ENCODE results near the gene ZNF367. TPM values are rescaled to one million over a fixed set of nuclear protein-coding genes. Genes with fewer than 3 reads are reported as not detected.

Gene ZNF367
- total and polyA plus RNA-seq, 2 donors (not counting 3 experiments of a cell fraction or from before 2014, with no cell fraction given) = 1.7 to 10.0 TPM

- POLR2A ChIA-PET = no interaction called here
- dilution Hi-C loops (cut with MboI; ENCODE audit: extremely low pct_ligation_motif_present, low sequenced_read_pairs) = no loop called here
- H3K9me1 ChIP-seq (replicated peaks; ENCODE audit: control insufficient read depth, extremely low read depth, insufficient read depth, low read length) = no peaks in the 10 kb centered on the region
Observed at GRCh38 chr9:96462541-96462940, 44.4 kb upstream of the ZNF367 start.

GRCh38 chr9:96461336-96461735 lies 43.2 kb upstream of the ZNF367 start:
- dilution Hi-C loops (cut with MboI; ENCODE audit: extremely low pct_ligation_motif_present, low sequenced_read_pairs) (no loop called here), intact Hi-C loops (cut with micrococcal nuclease) (no loop called here)

More at GRCh38 chr9:96462541-96462940, 44.4 kb upstream of the ZNF367 start:
- DNase-seq (ENCODE audit: low read depth, low spot score) = no peak
- H3K9me3 ChIP-seq (replicated peaks; ENCODE audit: control insufficient read depth, insufficient read depth, low read length) = no peaks in the 10 kb centered on the region
- no TSS peak for BruUV-seq (replicated peaks)
- no peak overlapping the region for H2AFZ ChIP-seq (ENCODE audit: low read depth, low read length)
- H3K4me1 ChIP-seq (ENCODE audit: control insufficient read depth, extremely low read depth, insufficient read depth, low read length) = no peaks in the 10 kb centered on the region
- no peak overlapping the region for H3K4me2 ChIP-seq (ENCODE audit: insufficient read depth, low read length)
- H3K27me3 ChIP-seq (ENCODE audit: control insufficient read depth in 2 of 2, insufficient read depth in 2 of 2, low read length in 2 of 2) = no peaks in the 10 kb centered on the region
- H3K79me2 ChIP-seq (ENCODE audit: control insufficient read depth, insufficient read depth, low read length) = no peaks in the 10 kb centered on the region
- no peaks in the 10 kb centered on the region for H4K20me1 ChIP-seq (replicated peaks; ENCODE audit: control insufficient read depth, extremely low read depth, insufficient read depth, low read length)
- no peak overlapping the region for H3K27ac ChIP-seq (ENCODE audit: insufficient read depth, low read depth, low read length)
- no peak overlapping the region for H3K4me3 ChIP-seq (replicated peaks in 1 of 3; ENCODE audit: insufficient read depth in 1 of 3, low read depth in 1 of 3, low read length in 3 of 3)
- intact Hi-C loops (cut with micrococcal nuclease) = loop anchor here (1.0 kb wide), 1 partner anchor 14 kb away; no protein-coding TSS in a partner anchor
- CTCF ChIA-PET = no interaction called here
- no peaks in the 10 kb centered on the region for H3K36me3 ChIP-seq (ENCODE audit: control insufficient read depth in 2 of 2, extremely low read depth in 1 of 2, insufficient read depth in 2 of 2, low read length in 2 of 2)
- TF ChIP-seq JUN (IDR thresholded peaks at IDR 0.05; ENCODE audit: borderline replicate concordance, insufficient read depth, insufficient read length, low read depth) (no peak), POLR2AphosphoS5 (IDR thresholded peaks at IDR 0.05; ENCODE audit: insufficient read depth, low read depth, low read length) (no peak), FOS (IDR thresholded peaks at IDR 0.05; ENCODE audit: borderline replicate concordance, insufficient read depth, low read length) (no peak), GATA2 (IDR thresholded peaks at IDR 0.05; ENCODE audit: insufficient read depth, insufficient read length, low read depth, low read length) (no peak)
- H3K9ac ChIP-seq (replicated peaks; ENCODE audit: extremely low read depth, insufficient read depth, low read length) = no peak overlapping the region
- FAIRE-seq = no peak

More at GRCh38 chr9:96461336-96461735, 43.2 kb upstream of the ZNF367 start:
- no peaks in the 10 kb centered on the region for H3K27me3 ChIP-seq (ENCODE audit: control insufficient read depth in 2 of 2, insufficient read depth in 2 of 2, low read length in 2 of 2)
- no TSS peak for BruUV-seq (replicated peaks)
- no peak for TF ChIP-seq FOS (IDR thresholded peaks at IDR 0.05; ENCODE audit: borderline replicate concordance, insufficient read depth, low read length)
- TF ChIP-seq MYC (IDR thresholded peaks at IDR 0.05; ENCODE audit: low read depth, low read length) = no peak
- TF ChIP-seq EZH2 (IDR thresholded peaks at IDR 0.05; ENCODE audit: borderline replicate concordance, low read depth, low read length, severe bottlenecking) = no peak
- no peak for TF ChIP-seq GATA2 (IDR thresholded peaks at IDR 0.05; ENCODE audit: insufficient read depth, insufficient read length, low read depth, low read length)
- TF ChIP-seq POLR2AphosphoS5 (IDR thresholded peaks at IDR 0.05; ENCODE audit: insufficient read depth, low read depth, low read length) = no peak
- no peak for TF ChIP-seq JUN (IDR thresholded peaks at IDR 0.05; ENCODE audit: borderline replicate concordance, insufficient read depth, insufficient read length, low read depth)
- no peak for TF ChIP-seq POLR2A (IDR thresholded peaks at IDR 0.05; ENCODE audit: low read depth, low read length)
- no peak for TF ChIP-seq CTCF (IDR thresholded peaks at IDR 0.05; ENCODE audit: extremely low read depth in 1 of 2, insufficient read depth in 1 of 2, low read depth in 1 of 2, low read length in 2 of 2)
- TF ChIP-seq MAX (IDR thresholded peaks at IDR 0.05; ENCODE audit: insufficient read depth, insufficient read length) = no peak
- no peak overlapping the region for H3K4me2 ChIP-seq (ENCODE audit: insufficient read depth, low read length)
- H3K79me2 ChIP-seq (ENCODE audit: control insufficient read depth, insufficient read depth, low read length) = no peaks in the 10 kb centered on the region
- no peaks in the 10 kb centered on the region for H3K9me1 ChIP-seq (replicated peaks; ENCODE audit: control insufficient read depth, extremely low read depth, insufficient read depth, low read length)
- H3K4me3 ChIP-seq (replicated peaks in 1 of 3; ENCODE audit: insufficient read depth in 1 of 3, low read depth in 1 of 3, low read length in 3 of 3) = no peak overlapping the region
- H3K4me1 ChIP-seq (ENCODE audit: control insufficient read depth, extremely low read depth, insufficient read depth, low read length) = no peaks in the 10 kb centered on the region
- POLR2A ChIA-PET = no interaction called here
- H3K9me3 ChIP-seq (replicated peaks; ENCODE audit: control insufficient read depth, insufficient read depth, low read length) = no peaks in the 10 kb centered on the region
- H4K20me1 ChIP-seq (replicated peaks; ENCODE audit: control insufficient read depth, extremely low read depth, insufficient read depth, low read length) = no peaks in the 10 kb centered on the region
- no peak for FAIRE-seq
- H3K36me3 ChIP-seq (ENCODE audit: control insufficient read depth in 2 of 2, extremely low read depth in 1 of 2, insufficient read depth in 2 of 2, low read length in 2 of 2) = no peaks in the 10 kb centered on the region
- CTCF ChIA-PET = interaction anchor here (1.2 kb wide), 1 partner anchor 26 kb away, joined by 3 read pairs; no protein-coding TSS in a partner anchor
- no peak overlapping the region for H3K9ac ChIP-seq (replicated peaks; ENCODE audit: extremely low read depth, insufficient read depth, low read length)
- H3K27ac ChIP-seq (ENCODE audit: insufficient read depth, low read depth, low read length) = no peak overlapping the region
- no peak overlapping the region for H2AFZ ChIP-seq (ENCODE audit: low read depth, low read length)
- DNase-seq (ENCODE audit: low read depth, low spot score) = no peak

Measured in endothelial cell of umbilical vein (primary cell).